Calu3 (cell line): ENCODE measurements around the gene CETP. TPM values are rescaled to one million over a fixed set of nuclear protein-coding genes. Genes with fewer than 3 reads are reported as not detected.

Source experiments
- BruUV-seq: library from RNA; stranded (reverse); fragments of 400-500 nt; replicated peaks from 2 replicates; lab custom pipeline; 2021; lab: Mats Ljungman, UMichigan
- CTCF ChIA-PET: fragments of 300-600 bp; sonication (Branson Sonifier 250); formaldehyde crosslinking; loops from one replicate; lab custom pipeline; 2022; ENCODE audit warnings: antibody characterized with exemption; lab: Charles Lee
- DNase-seq: peaks from one replicate; pipeline ENCODE4 v3.0.0; 2022
- H3K27ac Mint-ChIP-seq: one replicate; pipeline ENCODE4 v1.8.0; 2022; ENCODE audit warnings: mixed read lengths; ENCODE audit not compliant: unreplicated experiment
- H3K27me3 Mint-ChIP-seq: one replicate; pipeline ENCODE4 v1.8.0; 2022; ENCODE audit warnings: mixed read lengths; ENCODE audit not compliant: unreplicated experiment
- H3K36me3 Mint-ChIP-seq: one replicate; pipeline ENCODE4 v1.8.0; 2022; ENCODE audit warnings: mild to moderate bottlenecking, moderate library complexity, mixed read lengths; ENCODE audit not compliant: insufficient read depth, unreplicated experiment
- H3K4me1 Mint-ChIP-seq: one replicate; pipeline ENCODE4 v1.8.0; 2022; ENCODE audit warnings: mild to moderate bottlenecking, low read depth, mixed read lengths; ENCODE audit not compliant: unreplicated experiment
- H3K4me3 Mint-ChIP-seq: one replicate; pipeline ENCODE4 v1.8.0; 2022; ENCODE audit warnings: mild to moderate bottlenecking, low read depth, moderate library complexity, mixed read lengths; ENCODE audit not compliant: unreplicated experiment
- H3K9me3 Mint-ChIP-seq: one replicate; pipeline ENCODE4 v1.8.0; 2022; ENCODE audit warnings: low read depth, mixed read lengths; ENCODE audit not compliant: unreplicated experiment
- intact Hi-C: fragments of 100-400 bp; cut with micrococcal nuclease; formaldehyde crosslinking; loops from one replicate; pipeline ENCODE4 v1.10.0; 2022; ENCODE audit not compliant: unreplicated experiment
- total RNA-seq: library from RNA; stranded (reverse); gene quantifications from 2 replicates; pipeline ENCODE4 v1.2.3, GENCODE V29; 2022
- TF ChIP-seq, protein P1 (sequence below): fragments of 200-600 bp; IDR thresholded peaks from one replicate; pipeline ENCODE4 v1.8.0; 2022; ENCODE audit warnings: antibody characterized with exemption; ENCODE audit not compliant: unreplicated experiment

Gene CETP
- total RNA-seq, 1 experiment from 2014 or later, result not detected

DNA sequence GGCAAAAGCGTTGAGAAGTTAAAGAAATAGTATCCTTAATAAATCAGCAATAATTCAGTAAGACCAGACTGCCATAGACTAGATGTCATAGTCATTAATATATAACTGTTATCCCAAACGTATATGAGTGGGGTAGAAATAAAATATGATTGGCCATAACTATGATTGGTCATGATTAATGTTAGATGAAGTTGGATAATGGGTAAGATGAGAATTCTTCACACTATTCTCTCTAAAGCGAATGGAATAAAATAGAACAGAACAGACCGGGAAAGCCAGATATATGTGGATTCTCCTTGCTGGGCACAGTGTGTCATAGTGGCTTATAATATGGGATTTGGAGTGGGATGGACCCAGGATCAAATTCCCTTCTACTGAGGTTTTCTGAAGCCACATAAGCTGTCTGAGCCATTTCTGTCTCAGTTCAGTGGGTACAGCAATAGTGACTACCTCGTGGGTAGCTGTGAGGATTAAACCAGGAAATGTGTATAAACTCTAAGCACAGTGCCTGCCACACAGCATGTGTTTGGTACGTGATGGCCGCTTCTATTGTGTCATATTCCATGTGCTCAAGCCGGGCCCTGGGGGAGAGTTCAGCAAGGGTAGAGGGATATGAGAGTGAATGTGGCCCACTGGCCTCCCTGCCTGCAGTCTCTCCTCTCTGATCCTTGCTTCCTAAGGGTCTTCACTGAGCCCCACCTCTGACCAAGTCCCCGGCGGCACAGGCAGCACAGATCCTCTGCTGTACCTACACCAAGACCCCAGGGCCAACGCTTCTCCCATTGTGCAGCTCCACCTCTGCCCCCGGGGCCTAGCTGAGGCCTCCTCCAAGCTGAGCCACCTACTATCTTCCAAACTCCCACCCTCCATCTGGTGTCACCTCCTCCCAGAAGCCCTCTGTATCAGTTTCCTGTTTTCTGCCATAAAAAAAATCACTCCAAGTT lies 3.7 kb downstream of the CETP start:
- no peak for DNase-seq
- no peaks in the 10 kb centered on the region for H3K9me3 Mint-ChIP-seq
- peak overlapping the region; percentile 26 for H3K27ac Mint-ChIP-seq
- BruUV-seq, result no TSS peak
- TF ChIP-seq, protein P1, sequence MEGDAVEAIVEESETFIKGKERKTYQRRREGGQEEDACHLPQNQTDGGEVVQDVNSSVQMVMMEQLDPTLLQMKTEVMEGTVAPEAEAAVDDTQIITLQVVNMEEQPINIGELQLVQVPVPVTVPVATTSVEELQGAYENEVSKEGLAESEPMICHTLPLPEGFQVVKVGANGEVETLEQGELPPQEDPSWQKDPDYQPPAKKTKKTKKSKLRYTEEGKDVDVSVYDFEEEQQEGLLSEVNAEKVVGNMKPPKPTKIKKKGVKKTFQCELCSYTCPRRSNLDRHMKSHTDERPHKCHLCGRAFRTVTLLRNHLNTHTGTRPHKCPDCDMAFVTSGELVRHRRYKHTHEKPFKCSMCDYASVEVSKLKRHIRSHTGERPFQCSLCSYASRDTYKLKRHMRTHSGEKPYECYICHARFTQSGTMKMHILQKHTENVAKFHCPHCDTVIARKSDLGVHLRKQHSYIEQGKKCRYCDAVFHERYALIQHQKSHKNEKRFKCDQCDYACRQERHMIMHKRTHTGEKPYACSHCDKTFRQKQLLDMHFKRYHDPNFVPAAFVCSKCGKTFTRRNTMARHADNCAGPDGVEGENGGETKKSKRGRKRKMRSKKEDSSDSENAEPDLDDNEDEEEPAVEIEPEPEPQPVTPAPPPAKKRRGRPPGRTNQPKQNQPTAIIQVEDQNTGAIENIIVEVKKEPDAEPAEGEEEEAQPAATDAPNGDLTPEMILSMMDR, result no peak
- H3K36me3 Mint-ChIP-seq, result peaks cover 6% of the 10 kb centered on the region
- H3K4me1 Mint-ChIP-seq, result peaks cover 13% of the 10 kb centered on the region
- intact Hi-C loops, result no loop called here
- CTCF ChIA-PET, result no interaction called here
- H3K27me3 Mint-ChIP-seq, result peaks cover 17% of the 10 kb centered on the region
- no peak overlapping the region for H3K4me3 Mint-ChIP-seq

DNA sequence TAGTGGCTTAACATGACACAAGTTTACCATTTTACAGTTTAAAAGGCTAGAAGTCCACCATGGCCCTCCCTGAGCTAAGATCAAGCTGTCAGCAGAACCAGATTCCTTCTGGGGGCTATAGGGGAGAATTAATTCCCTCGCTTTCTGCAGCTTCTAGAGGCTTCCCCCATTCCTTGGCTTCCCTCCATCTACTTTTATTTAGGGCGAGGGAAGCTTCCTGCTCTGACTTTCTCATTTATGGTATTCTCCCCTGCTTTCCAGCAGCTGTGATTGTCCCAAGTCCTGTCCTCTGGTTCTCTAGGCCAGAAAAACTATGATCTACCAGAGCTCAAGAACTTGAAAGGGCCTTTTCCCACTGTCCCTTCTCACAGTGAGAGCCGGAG lies 4.3 kb downstream of the CETP start:
- Mint-ChIP-seq H3K36me3 (peaks cover 6% of the 10 kb centered on the region), H3K9me3 (no peaks in the 10 kb centered on the region), H3K4me3 (no peak overlapping the region), H3K27ac (no peak overlapping the region), H3K4me1 (peaks cover 13% of the 10 kb centered on the region), H3K27me3 (peaks cover 23% of the 10 kb centered on the region)
- CTCF ChIA-PET, result no interaction called here
- TF ChIP-seq, protein P1, result no peak
- intact Hi-C loops, result no loop called here
- no TSS peak for BruUV-seq
- DNase-seq, result no peak

DNA sequence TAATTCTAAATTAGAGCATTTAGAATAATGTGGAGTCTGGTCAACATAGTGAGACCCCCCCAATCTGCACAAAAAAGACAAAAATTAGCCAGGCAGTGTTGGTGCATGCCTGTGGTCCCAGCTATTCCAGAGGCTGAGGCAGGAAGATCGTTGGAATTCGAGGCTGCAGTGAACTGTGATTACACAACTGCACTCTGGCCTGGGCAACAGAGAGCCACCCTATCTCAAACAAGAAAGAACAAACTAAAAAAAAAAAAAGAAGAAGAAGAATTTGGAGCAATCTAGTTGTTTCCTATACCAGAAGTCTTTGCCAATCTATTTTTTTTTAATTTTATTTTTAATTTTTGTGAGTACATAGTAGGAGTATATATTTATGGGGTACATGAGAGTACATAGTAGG lies 6.0 kb downstream of the CETP start:
- CTCF ChIA-PET, result no interaction called here
- Mint-ChIP-seq H3K4me3 (no peak overlapping the region), H3K4me1 (peaks cover 13% of the 10 kb centered on the region), H3K27me3 (peaks cover 34% of the 10 kb centered on the region), H3K36me3 (peaks cover 6% of the 10 kb centered on the region), H3K27ac (no peak overlapping the region), H3K9me3 (no peaks in the 10 kb centered on the region)
- no TSS peak for BruUV-seq
- TF ChIP-seq, protein P1, result no peak
- intact Hi-C loops, result no loop called here
- DNase-seq, result no peak

DNA sequence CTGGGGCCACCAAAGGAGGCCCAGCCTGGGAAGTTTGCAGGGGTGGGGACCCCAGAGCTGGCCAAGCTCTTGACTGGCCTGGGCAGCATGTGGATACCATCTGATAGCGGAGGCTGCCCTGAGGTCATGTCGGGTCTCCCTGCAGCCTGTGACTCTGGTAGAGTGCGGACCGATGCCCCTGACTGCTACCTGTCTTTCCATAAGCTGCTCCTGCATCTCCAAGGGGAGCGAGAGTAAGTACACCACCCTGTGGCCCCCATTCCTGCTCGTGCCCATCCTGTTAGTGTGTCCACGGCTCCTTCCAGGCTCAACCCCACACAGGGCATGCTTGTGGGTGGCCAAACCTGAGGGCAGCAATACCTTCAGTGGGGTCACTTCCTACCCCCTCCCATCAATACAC lies 8.0 kb downstream of the CETP start:
- no peak overlapping the region for H3K4me3 Mint-ChIP-seq
- peaks cover 11% of the 10 kb centered on the region for H3K4me1 Mint-ChIP-seq
- peaks cover 4% of the 10 kb centered on the region for H3K36me3 Mint-ChIP-seq
- no TSS peak for BruUV-seq
- DNase-seq, result no peak
- TF ChIP-seq, protein P1, result no peak
- no peaks in the 10 kb centered on the region for H3K9me3 Mint-ChIP-seq
- H3K27ac Mint-ChIP-seq, result no peak overlapping the region
- CTCF ChIA-PET, result no interaction called here
- intact Hi-C loops, result no loop called here
- peaks cover 48% of the 10 kb centered on the region for H3K27me3 Mint-ChIP-seq
